H9 (cell line): Measurements from ENCODE around the gene CABYR. TPM values are rescaled to one million over a fixed set of nuclear protein-coding genes. Genes with fewer than 3 reads are reported as not detected.

Experiments used
- DNase-seq: peaks from one replicate; pipeline ENCODE4 v3.0.0-alpha.2; 2017
- H2AFZ ChIP-seq: one replicate; pipeline ENCODE4 v1.6.1; 2013; ENCODE audit warnings: mild to moderate bottlenecking, low read length, control low read depth, moderate library complexity
- H2AK5ac ChIP-seq: 2 replicates; pipeline ENCODE4 v1.6.1; 2013; ENCODE audit warnings: low read length, control low read depth, mixed read lengths; ENCODE audit not compliant: insufficient read length
- H2BK120ac ChIP-seq: one replicate; pipeline ENCODE4 v1.6.1; 2013; ENCODE audit warnings: low read depth, mild to moderate bottlenecking, low read length, control low read depth, inconsistent platforms; ENCODE audit not compliant: poor library complexity, severe bottlenecking
- H2BK12ac ChIP-seq: 2 replicates; pipeline ENCODE4 v1.6.1; 2013; ENCODE audit warnings: low read length, control low read depth, mixed read lengths, low read depth; ENCODE audit not compliant: insufficient read length
- H2BK15ac ChIP-seq: 2 replicates; pipeline ENCODE4 v1.6.1; 2013; ENCODE audit warnings: low read depth, low read length, control low read depth
- H2BK20ac ChIP-seq: one replicate; pipeline ENCODE4 v1.6.1; 2013; ENCODE audit warnings: low read depth, mild to moderate bottlenecking, low read length, control low read depth, inconsistent platforms; ENCODE audit not compliant: poor library complexity, severe bottlenecking
- H2BK5ac ChIP-seq: 2 replicates; pipeline ENCODE4 v1.6.1; 2013; ENCODE audit warnings: low read length, control low read depth, mixed read lengths; ENCODE audit not compliant: insufficient read length
- H3K14ac ChIP-seq: 2 replicates; pipeline ENCODE4 v1.6.1; 2013; ENCODE audit warnings: low read length, control low read depth; ENCODE audit not compliant: insufficient read depth
- H3K18ac ChIP-seq: 2 replicates; pipeline ENCODE4 v1.6.1; 2013; ENCODE audit warnings: low read depth, mild to moderate bottlenecking, mixed read lengths, low read length, control low read depth; ENCODE audit not compliant: insufficient read length
- H3K23ac ChIP-seq: 2 replicates; pipeline ENCODE4 v1.6.1; 2013; ENCODE audit warnings: low read length, control low read depth, mixed read lengths, low read depth; ENCODE audit not compliant: insufficient read length
- H3K23me2 ChIP-seq: 2 replicates; pipeline ENCODE4 v1.6.1; 2013; ENCODE audit warnings: low read depth, mild to moderate bottlenecking, mixed read lengths, low read length, control low read depth; ENCODE audit not compliant: insufficient read length, poor library complexity, severe bottlenecking
- H3K27ac ChIP-seq: 2 replicates; pipeline ENCODE4 v1.5.1; 2013; ENCODE audit warnings: low read length, control low read depth, mixed read lengths, low read depth; ENCODE audit not compliant: insufficient read length
- H3K27me3 ChIP-seq: 2 replicates; pipeline ENCODE4 v1.6.1; 2013; ENCODE audit warnings: low read length, control low read depth, inconsistent platforms; ENCODE audit not compliant: insufficient read depth
- H3K4ac ChIP-seq: 2 replicates; pipeline ENCODE4 v1.6.1; 2013; ENCODE audit warnings: low read depth, mild to moderate bottlenecking, control low read depth, inconsistent platforms, low read length, moderate library complexity
- H3K4me1 ChIP-seq: 2 replicates; pipeline ENCODE4 v1.6.1; 2013; ENCODE audit warnings: low read length, control low read depth, inconsistent platforms; ENCODE audit not compliant: insufficient read depth
- H3K4me2 ChIP-seq: 2 replicates; pipeline ENCODE4 v1.6.1; 2013; ENCODE audit warnings: low read length, control low read depth, mixed read lengths; ENCODE audit not compliant: insufficient read length, insufficient read depth
- H3K56ac ChIP-seq: 2 replicates; pipeline ENCODE4 v1.6.1; 2013; ENCODE audit warnings: low read depth, mild to moderate bottlenecking, mixed read lengths, low read length, control low read depth; ENCODE audit not compliant: insufficient read length
- H3K79me1 ChIP-seq: 2 replicates; pipeline ENCODE4 v1.6.1; 2013; ENCODE audit warnings: low read depth, mild to moderate bottlenecking, moderate library complexity, low read length, control low read depth, inconsistent platforms; ENCODE audit not compliant: insufficient read depth, poor library complexity, severe bottlenecking
- H3K79me2 ChIP-seq: 2 replicates; pipeline ENCODE4 v1.6.1; 2013; ENCODE audit warnings: low read length, control low read depth, inconsistent platforms; ENCODE audit not compliant: insufficient read depth
- H3K9ac ChIP-seq: 2 replicates; pipeline ENCODE4 v1.6.1; 2013; ENCODE audit warnings: low read length, control low read depth, mixed read lengths; ENCODE audit not compliant: insufficient read length; ENCODE audit errors: extremely low read depth
- H3K9me3 ChIP-seq: one replicate; pipeline ENCODE4 v1.6.1; 2013; ENCODE audit warnings: low read depth, low read length, inconsistent platforms; ENCODE audit not compliant: control insufficient read depth
- H3T11ph ChIP-seq: one replicate; pipeline ENCODE4 v1.6.1; 2013; ENCODE audit warnings: mild to moderate bottlenecking, low read length, control low read depth, inconsistent platforms
- H4K20me1 ChIP-seq: one replicate; pipeline ENCODE4 v1.6.1; 2013; ENCODE audit not compliant: control insufficient read depth, insufficient read length, insufficient read depth
- H4K5ac ChIP-seq: 2 replicates; pipeline ENCODE4 v1.6.1; 2013; ENCODE audit warnings: low read depth, mild to moderate bottlenecking, mixed read lengths, low read length, control low read depth; ENCODE audit not compliant: insufficient read length
- H4K8ac ChIP-seq: replicated peaks from 2 replicates; pipeline ENCODE4 v1.6.1; 2013; ENCODE audit warnings: low read length, control low read depth, mixed read lengths, low read depth; ENCODE audit not compliant: insufficient read length
- H4K91ac ChIP-seq: 2 replicates; pipeline ENCODE4 v1.6.1; 2013; ENCODE audit warnings: low read depth, mild to moderate bottlenecking, moderate library complexity, mixed read lengths, low read length, control low read depth; ENCODE audit not compliant: insufficient read length
- H3K27ac Mint-ChIP-seq, 3 experiments: 2 replicates in 2 of 3; 3 replicates in 1 of 3; pipeline ENCODE4 v1.8.0; 2020 to 2021; ENCODE audit warnings: mixed read lengths in 3 of 3, mild to moderate bottlenecking in 1 of 3, moderate library complexity in 1 of 3
- H3K27me3 Mint-ChIP-seq: 2 replicates; pipeline ENCODE4 v1.8.0; 2021; ENCODE audit warnings: low read depth, mild to moderate bottlenecking, moderate library complexity, mixed read lengths
- H3K36me3 Mint-ChIP-seq, 3 experiments: 2 replicates in 2 of 3; 3 replicates in 1 of 3; pipeline ENCODE4 v1.8.0; 2020 to 2021; ENCODE audit warnings: low read depth in 3 of 3, mixed read lengths in 3 of 3; ENCODE audit not compliant: insufficient read depth in 1 of 3
- H3K4me1 Mint-ChIP-seq, 2 experiments: 2 replicates each; pipeline ENCODE4 v1.8.0; 2020; ENCODE audit warnings: mixed read lengths in 2 of 2
- H3K4me3 Mint-ChIP-seq, 2 experiments: 2 replicates in 1 of 2; 3 replicates in 1 of 2; pipeline ENCODE4 v1.8.0; 2020 to 2021; ENCODE audit warnings: mild to moderate bottlenecking in 2 of 2, mixed read lengths in 2 of 2, moderate library complexity in 1 of 2
- H3K9me3 Mint-ChIP-seq, 2 experiments: 2 replicates in 1 of 2; 3 replicates in 1 of 2; pipeline ENCODE4 v1.8.0; 2020; ENCODE audit warnings: mild to moderate bottlenecking in 2 of 2, mixed read lengths in 2 of 2, moderate library complexity in 1 of 2
- WGBS: extraction: QIAGEN DNeasy Blood & Tissue Kit; methylation state at CpG from one replicate; pipeline ENCODE4 v1.1.7; 2013; ENCODE audit warnings: missing lambda C conversion rate, low lambda C conversion rate, mixed read lengths; ENCODE audit not compliant: insufficient read length; ENCODE audit errors: extremely low coverage; 5-methylcytosine and 5-hydroxymethylcytosine counted together
- total RNA-seq: library from RNA; stranded (reverse); gene quantifications from 2 replicates; pipeline ENCODE4 v1.2.1, GENCODE V29; 2021
- TF ChIP-seq, protein P1 (sequence below): fragments of 200-600 bp; sonication (generic); conservative IDR thresholded peaks from 3 replicates; pipeline ENCODE4 v1.8.0; 2021; ENCODE audit warnings: antibody characterized with exemption, mild to moderate bottlenecking

CABYR gene
- total RNA-seq, 1 experiment from 2014 or later, result 13.6 TPM

DNA sequence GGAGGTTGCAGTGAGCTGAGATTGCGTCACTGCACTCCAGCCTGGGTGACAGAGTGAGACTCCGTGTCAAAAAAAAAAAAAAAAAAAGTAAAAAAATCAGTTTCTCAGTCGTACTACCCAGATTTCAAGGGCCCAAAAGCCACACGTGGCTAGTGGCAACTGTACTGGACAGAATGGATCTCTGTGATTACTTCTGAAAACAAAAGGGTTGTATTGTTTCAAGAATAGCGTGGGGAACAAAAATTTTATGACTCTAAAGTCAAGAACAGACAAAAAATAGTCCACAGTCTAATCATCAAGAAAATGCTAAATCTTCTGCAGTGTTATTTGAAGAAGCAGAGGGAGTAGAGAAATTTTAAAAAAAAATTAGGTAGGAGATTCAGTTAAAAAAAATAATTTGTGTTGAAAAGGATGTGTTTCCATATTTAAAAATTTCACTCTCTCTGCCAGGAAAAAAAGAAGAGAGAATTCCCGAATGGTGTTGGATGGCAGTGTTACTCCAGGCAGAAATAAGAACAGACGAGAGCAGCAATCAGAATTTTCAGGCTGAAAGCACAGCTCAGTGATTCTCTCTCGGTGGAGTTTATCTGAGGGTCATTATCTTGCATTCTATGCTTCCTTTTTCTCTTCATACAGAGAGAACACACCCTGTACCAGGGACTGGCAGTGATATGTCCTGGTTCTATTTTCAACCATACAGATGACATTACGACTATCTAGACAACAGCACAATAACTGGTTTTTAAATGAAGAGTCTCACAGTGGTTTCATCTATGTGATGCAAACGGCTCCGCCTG, 61.8 kb downstream of the CABYR start:
- H3K23me2 ChIP-seq, result no peaks in the 10 kb centered on the region
- H2BK15ac ChIP-seq, result no peak overlapping the region
- H3K9me3 ChIP-seq, result no peaks in the 10 kb centered on the region
- no peak overlapping the region for H2BK5ac ChIP-seq
- no peaks in the 10 kb centered on the region for H3K4me1 ChIP-seq
- H3K23ac ChIP-seq, result no peak overlapping the region
- Mint-ChIP-seq H3K4me1 (peaks cover 4 to 5% of the 10 kb centered on the region in 2 experiments), H3K36me3 (no peaks in the 10 kb centered on the region; a peak in 1 of 7 replicates), H3K27ac (peak overlapping the region; percentile 25 to 45 (median 40); a peak in 4 of 7 replicates), H3K9me3 (no peaks in the 10 kb centered on the region), H3K4me3 (no peak overlapping the region), H3K27me3 (no peaks in the 10 kb centered on the region)
- DNase-seq, result no peak
- H3K27ac ChIP-seq, result no peak overlapping the region
- no peak overlapping the region for H3T11ph ChIP-seq
- H2AFZ ChIP-seq, result no peak overlapping the region
- no peak overlapping the region for H3K4ac ChIP-seq
- H3K79me1 ChIP-seq, result no peaks in the 10 kb centered on the region
- H3K14ac ChIP-seq, result no peak overlapping the region
- no peak overlapping the region for H2AK5ac ChIP-seq
- H3K4me2 ChIP-seq, result no peak overlapping the region
- TF ChIP-seq, protein P1, sequence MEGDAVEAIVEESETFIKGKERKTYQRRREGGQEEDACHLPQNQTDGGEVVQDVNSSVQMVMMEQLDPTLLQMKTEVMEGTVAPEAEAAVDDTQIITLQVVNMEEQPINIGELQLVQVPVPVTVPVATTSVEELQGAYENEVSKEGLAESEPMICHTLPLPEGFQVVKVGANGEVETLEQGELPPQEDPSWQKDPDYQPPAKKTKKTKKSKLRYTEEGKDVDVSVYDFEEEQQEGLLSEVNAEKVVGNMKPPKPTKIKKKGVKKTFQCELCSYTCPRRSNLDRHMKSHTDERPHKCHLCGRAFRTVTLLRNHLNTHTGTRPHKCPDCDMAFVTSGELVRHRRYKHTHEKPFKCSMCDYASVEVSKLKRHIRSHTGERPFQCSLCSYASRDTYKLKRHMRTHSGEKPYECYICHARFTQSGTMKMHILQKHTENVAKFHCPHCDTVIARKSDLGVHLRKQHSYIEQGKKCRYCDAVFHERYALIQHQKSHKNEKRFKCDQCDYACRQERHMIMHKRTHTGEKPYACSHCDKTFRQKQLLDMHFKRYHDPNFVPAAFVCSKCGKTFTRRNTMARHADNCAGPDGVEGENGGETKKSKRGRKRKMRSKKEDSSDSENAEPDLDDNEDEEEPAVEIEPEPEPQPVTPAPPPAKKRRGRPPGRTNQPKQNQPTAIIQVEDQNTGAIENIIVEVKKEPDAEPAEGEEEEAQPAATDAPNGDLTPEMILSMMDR, result no peak
- no peak overlapping the region for H2BK20ac ChIP-seq
- no CpG with 5 or more reads among the region's 11 CpGs for WGBS
- no peaks in the 10 kb centered on the region for H4K20me1 ChIP-seq
- no peak overlapping the region for H4K5ac ChIP-seq
- H3K56ac ChIP-seq, result no peak overlapping the region
- no peak overlapping the region for H3K9ac ChIP-seq
- H2BK12ac ChIP-seq, result no peak overlapping the region
- no peak overlapping the region for H2BK120ac ChIP-seq
- H4K91ac ChIP-seq, result no peak overlapping the region
- H3K18ac ChIP-seq, result no peak overlapping the region
- H4K8ac ChIP-seq, result no peak overlapping the region
- no peaks in the 10 kb centered on the region for H3K27me3 ChIP-seq
- H3K79me2 ChIP-seq, result no peaks in the 10 kb centered on the region
